OCI-LY7 (cell line): Measurements from ENCODE around the gene WNT9B. TPM values are rescaled to one million over a fixed set of nuclear protein-coding genes. Genes with fewer than 3 reads are reported as not detected.

Source experiments
- BruUV-seq: library from RNA; stranded (reverse); fragments of 400-500 nt; replicated peaks from 2 replicates; lab custom pipeline; 2021; lab: Mats Ljungman, UMichigan
- CTCF ChIA-PET: fragments of 300-600 bp; sonication (Branson Sonifier 250); formaldehyde crosslinking; loops from one replicate; lab custom pipeline; 2022; ENCODE audit warnings: antibody characterized with exemption; ENCODE audit not compliant: unreplicated experiment; lab: Charles Lee
- POLR2A ChIA-PET: fragments of 300-600 bp; sonication (Branson Sonifier 250); formaldehyde crosslinking; loops from one replicate; lab custom pipeline; 2022; ENCODE audit warnings: antibody characterized with exemption; lab: Charles Lee
- DNase-seq: peaks from one replicate; pipeline ENCODE4 v3.0.0-alpha.2; 2015; ENCODE audit warnings: low spot score
- H2AFZ ChIP-seq: fragments of 200-600 bp; sonication (generic), shearing (Covaris generic); 2 replicates; pipeline ENCODE4 v1.6.1; 2014; ENCODE audit warnings: mild to moderate bottlenecking, antibody characterized with exemption, low read length, moderate library complexity
- H3K27ac ChIP-seq: fragments of 200-600 bp; sonication (generic); 2 replicates; pipeline ENCODE4 v1.5.1; 2014; ENCODE audit warnings: mixed run types, low read depth, mild to moderate bottlenecking, moderate library complexity, low read length, inconsistent platforms; ENCODE audit not compliant: poor library complexity, severe bottlenecking
- H3K36me3 ChIP-seq: fragments of 200-600 bp; sonication (generic); 2 replicates; pipeline ENCODE4 v1.6.1; 2014; ENCODE audit warnings: mild to moderate bottlenecking, antibody characterized with exemption, low read length, moderate library complexity, mixed read lengths; ENCODE audit not compliant: insufficient read depth
- H3K4me1 ChIP-seq: fragments of 200-600 bp; sonication (generic); 2 replicates; pipeline ENCODE4 v1.5.1; 2014; ENCODE audit warnings: mild to moderate bottlenecking, low read length; ENCODE audit not compliant: insufficient read depth, poor library complexity, severe bottlenecking
- H3K4me2 ChIP-seq: fragments of 200-600 bp; sonication (generic); 2 replicates; pipeline ENCODE4 v1.6.1; 2014; ENCODE audit warnings: mild to moderate bottlenecking, low read length
- H3K4me3 ChIP-seq: fragments of 200-600 bp; sonication (generic); 2 replicates; pipeline ENCODE4 v1.5.1; 2014; ENCODE audit warnings: mild to moderate bottlenecking, low read depth, low read length; ENCODE audit not compliant: poor library complexity, severe bottlenecking
- H3K79me2 ChIP-seq: fragments of 200-600 bp; sonication (generic); 2 replicates; pipeline ENCODE4 v1.6.1; 2016; ENCODE audit warnings: low read depth, mild to moderate bottlenecking, low read length, moderate library complexity, mixed read lengths; ENCODE audit not compliant: insufficient read depth
- H3K9me2 ChIP-seq: fragments of 200-600 bp; sonication (generic); 2 replicates; pipeline ENCODE4 v1.6.1; 2016; ENCODE audit warnings: mild to moderate bottlenecking, low read length, mixed read lengths; ENCODE audit not compliant: insufficient read depth
- H3K9me3 ChIP-seq: fragments of 200-600 bp; sonication (generic); 2 replicates; pipeline ENCODE4 v1.6.1; 2014; ENCODE audit warnings: mild to moderate bottlenecking, mixed run types, low read length, mixed read lengths
- H4K20me1 ChIP-seq: fragments of 200-600 bp; sonication (generic); 2 replicates; pipeline ENCODE4 v1.6.1; 2014; ENCODE audit warnings: mild to moderate bottlenecking, antibody characterized with exemption, low read length, moderate library complexity, mixed read lengths; ENCODE audit not compliant: insufficient read depth
- EZH2phosphoT487 ChIP-seq: fragments of 200-600 bp; sonication (generic); IDR thresholded peaks from 2 replicates; pipeline ENCODE4 v1.6.1; 2018; ENCODE audit warnings: low read depth, borderline replicate concordance, mild to moderate bottlenecking, mixed run types, antibody characterized with exemption, low read length, moderate library complexity, mixed read lengths
- intact Hi-C: fragments of 100-400 bp; cut with micrococcal nuclease; formaldehyde crosslinking; loops from one replicate; pipeline ENCODE4 v1.10.0; 2022; ENCODE audit not compliant: unreplicated experiment
- total RNA-seq, 2 experiments: library from RNA; depleted of rRNA in 1 of 2; stranded (reverse); fragments of >200 nt in 1 of 2; shearing (Covaris generic) in 1 of 2; gene quantifications; 2 replicates each; pipeline ENCODE4 v1.2.3, GENCODE V29; 2014 to 2022
- TF ChIP-seq, protein P1 (sequence below): fragments of 200-600 bp; sonication (generic); conservative IDR thresholded peaks from 2 replicates; pipeline ENCODE4 v1.5.1; 2014; ENCODE audit warnings: mild to moderate bottlenecking, antibody characterized with exemption, low read length, moderate library complexity, mixed read lengths

Gene WNT9B
- total RNA-seq, 2 experiments from 2014 or later: not detected

- TF ChIP-seq EZH2phosphoT487: no peak
- TF ChIP-seq, protein P1, sequence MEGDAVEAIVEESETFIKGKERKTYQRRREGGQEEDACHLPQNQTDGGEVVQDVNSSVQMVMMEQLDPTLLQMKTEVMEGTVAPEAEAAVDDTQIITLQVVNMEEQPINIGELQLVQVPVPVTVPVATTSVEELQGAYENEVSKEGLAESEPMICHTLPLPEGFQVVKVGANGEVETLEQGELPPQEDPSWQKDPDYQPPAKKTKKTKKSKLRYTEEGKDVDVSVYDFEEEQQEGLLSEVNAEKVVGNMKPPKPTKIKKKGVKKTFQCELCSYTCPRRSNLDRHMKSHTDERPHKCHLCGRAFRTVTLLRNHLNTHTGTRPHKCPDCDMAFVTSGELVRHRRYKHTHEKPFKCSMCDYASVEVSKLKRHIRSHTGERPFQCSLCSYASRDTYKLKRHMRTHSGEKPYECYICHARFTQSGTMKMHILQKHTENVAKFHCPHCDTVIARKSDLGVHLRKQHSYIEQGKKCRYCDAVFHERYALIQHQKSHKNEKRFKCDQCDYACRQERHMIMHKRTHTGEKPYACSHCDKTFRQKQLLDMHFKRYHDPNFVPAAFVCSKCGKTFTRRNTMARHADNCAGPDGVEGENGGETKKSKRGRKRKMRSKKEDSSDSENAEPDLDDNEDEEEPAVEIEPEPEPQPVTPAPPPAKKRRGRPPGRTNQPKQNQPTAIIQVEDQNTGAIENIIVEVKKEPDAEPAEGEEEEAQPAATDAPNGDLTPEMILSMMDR: no peak
- Histone ChIP-seq H3K79me2 (no peaks in the 10 kb centered on the region), H3K9me3 (no peaks in the 10 kb centered on the region), H2AFZ (no peak overlapping the region), H4K20me1 (no peaks in the 10 kb centered on the region), H3K36me3 (no peaks in the 10 kb centered on the region), H3K4me3 (no peak overlapping the region), H3K27ac (no peak overlapping the region), H3K4me2 (no peak overlapping the region), H3K4me1 (no peaks in the 10 kb centered on the region), H3K9me2 (no peaks in the 10 kb centered on the region)
- ChIA-PET POLR2A (no interaction called here), CTCF (no interaction called here)
- DNase-seq: no peak
- no TSS peak for BruUV-seq
- intact Hi-C loops: no loop called here
These were observed 33.2 kb downstream of the WNT9B start for GRCh38 chr17:46884552-46884951.

GRCh38 chr17:46885415-46886309, 34.3 kb downstream of the WNT9B start:
- TF ChIP-seq, protein P1: no peak
- no peak for TF ChIP-seq EZH2phosphoT487
- H3K79me2 ChIP-seq: no peaks in the 10 kb centered on the region
- no peaks in the 10 kb centered on the region for H3K36me3 ChIP-seq
- H3K4me1 ChIP-seq: no peaks in the 10 kb centered on the region
- CTCF ChIA-PET: no interaction called here
- H3K9me2 ChIP-seq: no peaks in the 10 kb centered on the region
- no peak overlapping the region for H3K4me3 ChIP-seq
- BruUV-seq: no TSS peak
- no peaks in the 10 kb centered on the region for H4K20me1 ChIP-seq
- H3K4me2 ChIP-seq: no peak overlapping the region
- POLR2A ChIA-PET: interaction anchor here (0.6 kb wide), 2 partner anchors 57 to 155 kb away, joined by 3 read pairs; no protein-coding TSS in a partner anchor
- DNase-seq: no peak
- H2AFZ ChIP-seq: no peak overlapping the region
- no peak overlapping the region for H3K27ac ChIP-seq
- no peaks in the 10 kb centered on the region for H3K9me3 ChIP-seq
- intact Hi-C loops: no loop called here

GRCh38 chr17:46886310-46886663, 34.9 kb downstream of the WNT9B start:
- CTCF ChIA-PET: no interaction called here
- Histone ChIP-seq H3K9me3 (no peaks in the 10 kb centered on the region), H3K79me2 (no peaks in the 10 kb centered on the region), H3K4me2 (no peak overlapping the region), H3K27ac (no peak overlapping the region), H3K4me3 (no peak overlapping the region), H2AFZ (no peak overlapping the region), H3K9me2 (no peaks in the 10 kb centered on the region), H3K4me1 (no peaks in the 10 kb centered on the region), H4K20me1 (no peaks in the 10 kb centered on the region), H3K36me3 (no peaks in the 10 kb centered on the region)
- DNase-seq: no peak
- BruUV-seq: no TSS peak
- intact Hi-C loops: no loop called here
- POLR2A ChIA-PET: interaction anchor here (0.6 kb wide), 3 partner anchors 58 to 155 kb away, joined by 3 to 4 read pairs (median 3); no protein-coding TSS in a partner anchor
- TF ChIP-seq, protein P1: no peak
- TF ChIP-seq EZH2phosphoT487: no peak
